Psoas muscle (tissue), 8 donors: Measurements from ENCODE around the gene GNAT3. TPM values are rescaled to one million over a fixed set of nuclear protein-coding genes. Genes with fewer than 3 reads are reported as not detected.
A peak's percentile ranks its signal among the peaks of the same experiment; 100 is the strongest.

Experiments used
- ATAC-seq, 4 donors: fragments of 200-7000 bp; cut with Tn5 transposase; one replicate each; pipeline ENCODE4 v1.9.1; 2020; ENCODE audit warnings: moderate library complexity in 3 of 4, mild to moderate bottlenecking in 2 of 4
- DNase-seq, 2 donors: peaks; one replicate each; pipeline ENCODE4 v3.0.0-alpha.2; 2020
- H3K27ac ChIP-seq: fragments of 200-600 bp; one replicate; pipeline ENCODE4 v1.8.0; 2022
- H3K27me3 ChIP-seq, 3 donors: fragments of 200-600 bp in 1 of 3; one replicate each; pipeline versions ENCODE4 v1.6.1 to v1.8.0; 2013 to 2022; ENCODE audit warnings: low read length in 2 of 3, mild to moderate bottlenecking in 2 of 3, moderate library complexity in 1 of 3; ENCODE audit not compliant: insufficient read depth in 3 of 3
- H3K36me3 ChIP-seq, 2 donors: fragments of 200-600 bp in 1 of 2; one replicate each; pipeline versions ENCODE4 v1.6.1 to v1.8.0; 2013 to 2022; ENCODE audit warnings: low read depth in 1 of 2, mild to moderate bottlenecking in 1 of 2, moderate library complexity in 1 of 2; ENCODE audit not compliant: insufficient read depth in 1 of 2
- H3K4me1 ChIP-seq: fragments of 200-600 bp; one replicate; pipeline ENCODE4 v1.8.0; 2022
- H3K4me3 ChIP-seq: fragments of 200-600 bp; one replicate; pipeline ENCODE4 v1.8.0; 2022; ENCODE audit warnings: mild to moderate bottlenecking
- H3K9me3 ChIP-seq: fragments of 200-600 bp; one replicate; pipeline ENCODE4 v1.8.0; 2022
- WGBS, 3 donors: extraction: QIAGEN DNeasy Blood & Tissue Kit; methylation state at CpG; one replicate each; pipeline versions ENCODE4 v1.1.6 to v1.1.7; 2013; 5-methylcytosine and 5-hydroxymethylcytosine counted together
- intact Hi-C, 2 donors: fragments of 100-400 bp; cut with DNase I; formaldehyde crosslinking; loops; one replicate each; pipeline versions ENCODE4 v1.11.0 to v1.14.2; 2022
- polyA plus RNA-seq, 3 donors: library from polyadenylated mRNA; stranded (reverse); fragments of 200-250 nt; gene quantifications; one replicate each; pipeline ENCODE4 v1.2.3, GENCODE V29; 2013
- total RNA-seq, 4 donors: library from RNA; stranded (reverse); fragmentation: NEBNext Ultra II Directional in 2 of 4; extraction: Animal tissue kit (Norgen Biotek cat#: 25700) in 2 of 4; gene quantifications; one replicate each; pipeline versions ENCODE4 v1.2.1 to v1.2.4, GENCODE V29; 2021 to 2023
- TF ChIP-seq, protein P1 (sequence below): fragments of 200-600 bp; IDR thresholded peaks from one replicate; pipeline ENCODE4 v1.8.0; 2022; ENCODE audit warnings: antibody characterized with exemption
- donor health status: healthy with polysubstance abuse.
- donor health status: DM: no; HTN: no; CAD: no; lungs with moderate emphysema.
- donor health status: Bipolar disorder and iron deficiency.
- donor health status: healthy.
- donor health status: DM: yes; HTN: yes; CAD: no.
- donor health status: DM: no; HTN: no; CAD: no.
- donor health status: DM: no; HTN: no; CAD: no.
- donor health status: DM: yes; HTN: yes; CAD: no.

GNAT3 gene
- total and polyA plus RNA-seq, 7 donors = not detected

GRCh38 chr7:80439894-80440821 lies 71.7 kb downstream of the GNAT3 start:
- Histone ChIP-seq H3K9me3 (no peaks in the 10 kb centered on the region), H3K4me1 (no peaks in the 10 kb centered on the region), H3K36me3 (no peaks in the 10 kb centered on the region), H3K4me3 (no peak overlapping the region), H3K27me3 (no peaks in the 10 kb centered on the region), H3K27ac (no peak overlapping the region)
- TF ChIP-seq, protein P1, sequence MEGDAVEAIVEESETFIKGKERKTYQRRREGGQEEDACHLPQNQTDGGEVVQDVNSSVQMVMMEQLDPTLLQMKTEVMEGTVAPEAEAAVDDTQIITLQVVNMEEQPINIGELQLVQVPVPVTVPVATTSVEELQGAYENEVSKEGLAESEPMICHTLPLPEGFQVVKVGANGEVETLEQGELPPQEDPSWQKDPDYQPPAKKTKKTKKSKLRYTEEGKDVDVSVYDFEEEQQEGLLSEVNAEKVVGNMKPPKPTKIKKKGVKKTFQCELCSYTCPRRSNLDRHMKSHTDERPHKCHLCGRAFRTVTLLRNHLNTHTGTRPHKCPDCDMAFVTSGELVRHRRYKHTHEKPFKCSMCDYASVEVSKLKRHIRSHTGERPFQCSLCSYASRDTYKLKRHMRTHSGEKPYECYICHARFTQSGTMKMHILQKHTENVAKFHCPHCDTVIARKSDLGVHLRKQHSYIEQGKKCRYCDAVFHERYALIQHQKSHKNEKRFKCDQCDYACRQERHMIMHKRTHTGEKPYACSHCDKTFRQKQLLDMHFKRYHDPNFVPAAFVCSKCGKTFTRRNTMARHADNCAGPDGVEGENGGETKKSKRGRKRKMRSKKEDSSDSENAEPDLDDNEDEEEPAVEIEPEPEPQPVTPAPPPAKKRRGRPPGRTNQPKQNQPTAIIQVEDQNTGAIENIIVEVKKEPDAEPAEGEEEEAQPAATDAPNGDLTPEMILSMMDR = no peak
- intact Hi-C loops = no loop called here
- 68 to 69% (median 69%) methylated on average over 4 of the region's 4 CpGs for WGBS, 3 donors
- DNase-seq (no peak), ATAC-seq (peak in 3 of 4 donors; percentile 33 to 44 (median 37))

GRCh38 chr7:80435521-80435920 lies 76.3 kb downstream of the GNAT3 start:
- H3K27ac ChIP-seq = no peak overlapping the region
- intact Hi-C loops = no loop called here
- 81 to 91% (median 86%) methylated on average over 2 of the region's 2 CpGs for WGBS, 3 donors
- no peaks in the 10 kb centered on the region for H3K9me3 ChIP-seq
- TF ChIP-seq, protein P1 = no peak
- H3K4me3 ChIP-seq = no peak overlapping the region
- no peaks in the 10 kb centered on the region for H3K4me1 ChIP-seq
- ATAC-seq (no peak), DNase-seq (no peak)
- no peaks in the 10 kb centered on the region for H3K27me3 ChIP-seq
- no peaks in the 10 kb centered on the region for H3K36me3 ChIP-seq

- TF ChIP-seq, protein P1 = no peak
- DNase-seq = no peak
- 74 to 85% (median 83%) methylated on average over 5 of the region's 5 CpGs for WGBS, 3 donors
- no peaks in the 10 kb centered on the region for H3K36me3 ChIP-seq
- H3K4me1 ChIP-seq = no peaks in the 10 kb centered on the region
- no peaks in the 10 kb centered on the region for H3K27me3 ChIP-seq
- ATAC-seq = no peak
- intact Hi-C loops = loop anchor here in 1 of 2 donors (5.0 kb wide), 1 partner anchor 223 kb away; no protein-coding TSS in a partner anchor
- H3K9me3 ChIP-seq = no peaks in the 10 kb centered on the region
- no peak overlapping the region for H3K4me3 ChIP-seq
- H3K27ac ChIP-seq = no peak overlapping the region
Measured at GRCh38 chr7:80434047-80434446, 77.8 kb downstream of the GNAT3 start.

DNA sequence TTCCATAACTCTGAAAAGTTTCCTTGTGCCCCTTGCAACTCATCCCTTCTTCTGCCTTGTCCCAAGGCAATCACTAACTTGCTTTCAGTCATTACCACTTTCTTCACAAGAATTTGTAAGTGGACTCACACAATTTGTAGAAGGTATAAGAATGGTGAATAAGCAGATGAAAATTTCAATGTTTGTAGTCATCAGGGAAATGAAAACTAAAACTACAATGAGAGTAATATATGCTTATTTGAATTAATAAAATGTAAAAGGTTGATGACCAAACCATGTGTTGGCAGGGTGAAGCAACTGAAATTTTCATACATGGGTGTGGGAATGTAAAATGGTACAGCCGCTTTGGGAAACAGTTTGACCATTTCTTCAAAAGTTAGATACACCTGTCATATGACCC lies 79.7 kb downstream of the GNAT3 start:
- Histone ChIP-seq H3K27me3 (no peaks in the 10 kb centered on the region), H3K4me1 (no peaks in the 10 kb centered on the region), H3K9me3 (no peaks in the 10 kb centered on the region), H3K27ac (no peak overlapping the region), H3K4me3 (no peak overlapping the region), H3K36me3 (no peaks in the 10 kb centered on the region)
- 93 to 100% methylated on average over 1 of the region's 1 CpG; no CpG with 5 or more reads in 1 of the 3 donors for WGBS, 3 donors
- TF ChIP-seq, protein P1 = no peak
- ATAC-seq = no peak
- intact Hi-C loops = loop anchor here in 1 of 2 donors (5.0 kb wide), 1 partner anchor 225 kb away; no protein-coding TSS in a partner anchor
- DNase-seq = no peak
